Measurements from ENCODE around the gene ARL4A. TPM values are rescaled to one million over a fixed set of nuclear protein-coding genes. Genes with fewer than 3 reads are reported as not detected.
A peak's percentile ranks its signal among the peaks of the same experiment; 100 is the strongest.

Gene ARL4A
- total and polyA plus RNA-seq, 9 donors = 4.6 to 32.2 (median 10.4) TPM

GRCh38 chr7:12727455-12728191 is 40.2 kb downstream of the ARL4A start:
- Histone ChIP-seq H3K4me1 (ENCODE audit: insufficient read depth) (peaks cover 7% of the 10 kb centered on the region), H3K36me3 (no peaks in the 10 kb centered on the region), H3K4me3 (no peak overlapping the region), H3K27me3 (no peaks in the 10 kb centered on the region), H3K9me3 (no peaks in the 10 kb centered on the region), H3K27ac (no peak overlapping the region)
- intact Hi-C loops (cut with DNase I) = no loop called here
- no peak for DNase-seq
- no peak for TF ChIP-seq EP300 (IDR thresholded peaks at IDR 0.05)
- TF ChIP-seq CTCF (IDR thresholded peaks at IDR 0.05) = no peak
- no peak for TF ChIP-seq POLR2A (IDR thresholded peaks at IDR 0.05)
- 68 to 85% (median 78%) methylated on average over 8 of the region's 8 CpGs for WGBS, 3 donors

- Histone ChIP-seq H3K27ac (no peak overlapping the region), H3K9me3 (no peaks in the 10 kb centered on the region), H3K4me3 (no peak overlapping the region), H3K36me3 (no peaks in the 10 kb centered on the region), H3K27me3 (no peaks in the 10 kb centered on the region), H3K4me1 (ENCODE audit: insufficient read depth) (peaks cover 7% of the 10 kb centered on the region)
- no peak for TF ChIP-seq POLR2A (IDR thresholded peaks at IDR 0.05)
- TF ChIP-seq EP300 (IDR thresholded peaks at IDR 0.05) = no peak
- no peak for TF ChIP-seq CTCF (IDR thresholded peaks at IDR 0.05)
- WGBS, 3 donors = 70 to 77% (median 77%) methylated on average over 2 of the region's 2 CpGs
- intact Hi-C loops (cut with DNase I) = no loop called here
- no peak for DNase-seq
These were observed 40.7 kb downstream of the ARL4A start for GRCh38 chr7:12728192-12728538.

GRCh38 chr7:12729112-12729511 is 41.7 kb downstream of the ARL4A start:
- DNase-seq = peak; percentile 56 to 73 (median 69)
- H3K9me3 ChIP-seq = no peaks in the 10 kb centered on the region
- no peaks in the 10 kb centered on the region for H3K36me3 ChIP-seq
- H3K4me1 ChIP-seq (ENCODE audit: insufficient read depth) = peaks cover 7% of the 10 kb centered on the region
- 5 to 13% (median 5%) methylated on average over 7 of the region's 7 CpGs for WGBS, 3 donors
- no peak overlapping the region for H3K4me3 ChIP-seq
- no peak overlapping the region for H3K27ac ChIP-seq
- TF ChIP-seq EP300 (IDR thresholded peaks at IDR 0.05) = no peak
- no peak for TF ChIP-seq POLR2A (IDR thresholded peaks at IDR 0.05)
- no peak for TF ChIP-seq CTCF (IDR thresholded peaks at IDR 0.05)
- intact Hi-C loops (cut with DNase I) = no loop called here
- H3K27me3 ChIP-seq = no peaks in the 10 kb centered on the region

GRCh38 chr7:12730523-12730922 is 43.1 kb downstream of the ARL4A start:
- intact Hi-C loops (cut with DNase I) = no loop called here
- TF ChIP-seq EP300 (IDR thresholded peaks at IDR 0.05) = no peak
- TF ChIP-seq POLR2A (IDR thresholded peaks at IDR 0.05) = no peak
- TF ChIP-seq CTCF (IDR thresholded peaks at IDR 0.05) = no peak
- H3K27ac ChIP-seq = no peak overlapping the region
- no peaks in the 10 kb centered on the region for H3K27me3 ChIP-seq
- no peaks in the 10 kb centered on the region for H3K9me3 ChIP-seq
- peaks cover 7% of the 10 kb centered on the region for H3K4me1 ChIP-seq (ENCODE audit: insufficient read depth)
- H3K36me3 ChIP-seq = no peaks in the 10 kb centered on the region
- whole genome bisulfite sequencing, 3 donors = 66 to 90% (median 67%) methylated on average over 2 of the region's 2 CpGs
- DNase-seq = no peak
- no peak overlapping the region for H3K4me3 ChIP-seq
